Astrocyte (in vitro differentiated cells and primary cell): ENCODE data around the gene HPN. TPM values are rescaled to one million over a fixed set of nuclear protein-coding genes. Genes with fewer than 3 reads are reported as not detected.

Experiments used
- DNase-seq: peaks from one replicate; pipeline ENCODE4 v3.0.0-alpha.2; 2010; ENCODE audit warnings: low read depth
- FAIRE-seq: peaks from 2 replicates; lab custom pipeline; 2011; peaks lifted over from hg19 to GRCh38; lab: Jason Lieb, UNC
- H2AFZ ChIP-seq: 2 replicates; pipeline ENCODE4 v1.6.0; 2012; ENCODE audit warnings: low read depth, low read length, inconsistent platforms
- H3K27ac ChIP-seq: 2 replicates; pipeline ENCODE4 v1.5.1; 2011; ENCODE audit warnings: low read depth, low read length, inconsistent platforms
- H3K27me3 ChIP-seq: 2 replicates; pipeline ENCODE4 v1.6.0; 2011; ENCODE audit warnings: low read length, inconsistent platforms; ENCODE audit not compliant: insufficient read depth
- H3K36me3 ChIP-seq: 2 replicates; pipeline ENCODE4 v1.5.1; 2011; ENCODE audit warnings: low read length, inconsistent platforms; ENCODE audit not compliant: insufficient read depth
- H3K4me1 ChIP-seq: 2 replicates; pipeline ENCODE4 v1.5.1; 2011; ENCODE audit warnings: low read length, inconsistent platforms; ENCODE audit not compliant: insufficient read depth
- H3K4me2 ChIP-seq: 2 replicates; pipeline ENCODE4 v1.6.0; 2012; ENCODE audit warnings: low read length, inconsistent platforms
- H3K4me3 ChIP-seq: 2 replicates; pipeline ENCODE4 v1.5.1; 2011; ENCODE audit warnings: low read depth, mild to moderate bottlenecking, low read length, inconsistent platforms; ENCODE audit not compliant: insufficient read depth
- H3K79me2 ChIP-seq: 2 replicates; pipeline ENCODE4 v1.6.0; 2012; ENCODE audit warnings: mild to moderate bottlenecking, low read length, inconsistent platforms; ENCODE audit not compliant: insufficient read depth
- H3K9ac ChIP-seq: 2 replicates; pipeline ENCODE4 v1.6.0; 2012; ENCODE audit warnings: mild to moderate bottlenecking, low read length, inconsistent platforms
- H3K9me3 ChIP-seq: 2 replicates; pipeline ENCODE4 v1.5.1; 2012; ENCODE audit warnings: low read depth, mild to moderate bottlenecking, low read length, inconsistent platforms; ENCODE audit not compliant: insufficient read depth
- H4K20me1 ChIP-seq: 2 replicates; pipeline ENCODE4 v1.6.0; 2012; ENCODE audit warnings: low read length, inconsistent platforms; ENCODE audit not compliant: insufficient read depth
- H3K27ac Mint-ChIP-seq: one replicate; pipeline ENCODE4 v1.8.0; 2021; ENCODE audit warnings: mild to moderate bottlenecking, mixed read lengths; ENCODE audit not compliant: unreplicated experiment
- H3K27me3 Mint-ChIP-seq: one replicate; pipeline ENCODE4 v1.8.0; 2021; ENCODE audit warnings: low read depth, mixed read lengths; ENCODE audit not compliant: unreplicated experiment
- H3K36me3 Mint-ChIP-seq: one replicate; pipeline ENCODE4 v1.8.0; 2021; ENCODE audit warnings: low read depth, mixed read lengths; ENCODE audit not compliant: unreplicated experiment
- H3K4me1 Mint-ChIP-seq: one replicate; pipeline ENCODE4 v1.8.0; 2021; ENCODE audit warnings: low read depth, mixed read lengths; ENCODE audit not compliant: unreplicated experiment
- H3K4me3 Mint-ChIP-seq: one replicate; pipeline ENCODE4 v1.8.0; 2021; ENCODE audit warnings: mild to moderate bottlenecking, moderate library complexity, mixed read lengths; ENCODE audit not compliant: unreplicated experiment
- H3K9me3 Mint-ChIP-seq: one replicate; pipeline ENCODE4 v1.8.0; 2021; ENCODE audit warnings: mild to moderate bottlenecking, mixed read lengths; ENCODE audit not compliant: unreplicated experiment
- CTCF ChIP-seq: IDR thresholded peaks from 2 replicates; pipeline ENCODE4 v1.5.1; 2011; ENCODE audit warnings: low read depth, mild to moderate bottlenecking, inconsistent platforms, low read length, moderate library complexity; ENCODE audit not compliant: insufficient read depth
- EZH2 ChIP-seq: IDR thresholded peaks from 2 replicates; pipeline ENCODE4 v1.6.1; 2012; ENCODE audit warnings: mild to moderate bottlenecking, low read length, inconsistent platforms; ENCODE audit not compliant: insufficient read depth
- total RNA-seq: library from RNA; stranded (reverse); gene quantifications from 2 replicates; pipeline ENCODE4 v1.2.1, GENCODE V29; 2021

The HPN gene
- total RNA-seq, 1 donor from 2014 or later = 0.73 TPM

GRCh38 chr19:35108730-35109129 is 67.2 kb downstream of the HPN start:
- Histone ChIP-seq H3K4me3 (no peak overlapping the region), H3K9ac (no peak overlapping the region), H3K9me3 (peaks cover 5% of the 10 kb centered on the region), H3K27me3 (no peaks in the 10 kb centered on the region), H3K27ac (no peak overlapping the region), H3K4me2 (no peak overlapping the region), H2AFZ (no peak overlapping the region), H3K36me3 (no peaks in the 10 kb centered on the region), H4K20me1 (no peaks in the 10 kb centered on the region), H3K79me2 (no peaks in the 10 kb centered on the region), H3K4me1 (no peaks in the 10 kb centered on the region)
- no peak for DNase-seq
- H3K4me3 Mint-ChIP-seq = no peak overlapping the region
- no peak for FAIRE-seq
- H3K4me1 Mint-ChIP-seq = no peaks in the 10 kb centered on the region
- peaks cover 5% of the 10 kb centered on the region for H3K27me3 Mint-ChIP-seq
- H3K9me3 Mint-ChIP-seq = peaks cover 7% of the 10 kb centered on the region
- no peak for TF ChIP-seq EZH2
- no peak for TF ChIP-seq CTCF
- no peaks in the 10 kb centered on the region for H3K36me3 Mint-ChIP-seq
- H3K27ac Mint-ChIP-seq = no peak overlapping the region

GRCh38 chr19:35109395-35110112 is 68.0 kb downstream of the HPN start:
- Histone ChIP-seq H3K4me1 (no peaks in the 10 kb centered on the region), H3K27me3 (no peaks in the 10 kb centered on the region), H4K20me1 (no peaks in the 10 kb centered on the region), H3K9ac (no peak overlapping the region), H2AFZ (no peak overlapping the region), H3K9me3 (peaks cover 5% of the 10 kb centered on the region), H3K4me2 (no peak overlapping the region), H3K36me3 (no peaks in the 10 kb centered on the region), H3K27ac (no peak overlapping the region), H3K4me3 (no peak overlapping the region), H3K79me2 (no peaks in the 10 kb centered on the region)
- DNase-seq = no peak
- H3K9me3 Mint-ChIP-seq = peaks cover 5% of the 10 kb centered on the region
- H3K27ac Mint-ChIP-seq = no peak overlapping the region
- no peak for FAIRE-seq
- peaks cover 2% of the 10 kb centered on the region for H3K27me3 Mint-ChIP-seq
- no peaks in the 10 kb centered on the region for H3K36me3 Mint-ChIP-seq
- H3K4me1 Mint-ChIP-seq = no peaks in the 10 kb centered on the region
- TF ChIP-seq CTCF (no peak), EZH2 (no peak)
- H3K4me3 Mint-ChIP-seq = no peak overlapping the region

GRCh38 chr19:35110974-35111373 is 69.5 kb downstream of the HPN start:
- Histone ChIP-seq H3K4me3 (no peak overlapping the region), H4K20me1 (no peaks in the 10 kb centered on the region), H3K9ac (no peak overlapping the region), H3K27me3 (no peaks in the 10 kb centered on the region), H3K79me2 (no peaks in the 10 kb centered on the region), H3K27ac (no peak overlapping the region), H3K36me3 (no peaks in the 10 kb centered on the region), H3K4me1 (no peaks in the 10 kb centered on the region), H3K4me2 (no peak overlapping the region), H2AFZ (no peak overlapping the region), H3K9me3 (no peaks in the 10 kb centered on the region)
- no peak overlapping the region for H3K4me3 Mint-ChIP-seq
- DNase-seq = no peak
- no peak for TF ChIP-seq EZH2
- no peak for TF ChIP-seq CTCF
- no peaks in the 10 kb centered on the region for H3K4me1 Mint-ChIP-seq
- no peaks in the 10 kb centered on the region for H3K36me3 Mint-ChIP-seq
- H3K27me3 Mint-ChIP-seq = peaks cover 10% of the 10 kb centered on the region
- FAIRE-seq = no peak
- H3K27ac Mint-ChIP-seq = no peak overlapping the region
- H3K9me3 Mint-ChIP-seq = peaks cover 5% of the 10 kb centered on the region
